ENCODE results near the gene ZNF292.

DNA sequence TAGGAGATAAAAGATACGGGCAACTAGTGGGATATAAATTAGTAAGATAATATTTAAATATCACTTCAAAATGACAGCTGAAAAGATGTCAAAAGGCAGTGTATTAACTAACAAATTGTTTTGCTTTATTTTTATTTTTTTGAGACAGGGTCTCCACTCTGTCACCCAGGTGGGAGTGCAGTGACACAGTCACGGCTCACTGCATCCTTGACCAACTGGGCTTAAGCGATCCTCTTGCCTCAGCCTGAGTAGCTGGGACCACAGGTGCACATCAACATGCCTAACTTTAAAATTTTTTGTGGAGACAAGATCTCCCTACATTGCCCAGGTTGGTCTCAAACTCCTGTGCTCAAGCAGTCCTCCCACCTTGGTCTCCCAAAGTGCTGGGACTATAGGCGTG is 5.9 kb downstream of the ZNF292 start:
- TF ChIP-seq, protein P1, sequence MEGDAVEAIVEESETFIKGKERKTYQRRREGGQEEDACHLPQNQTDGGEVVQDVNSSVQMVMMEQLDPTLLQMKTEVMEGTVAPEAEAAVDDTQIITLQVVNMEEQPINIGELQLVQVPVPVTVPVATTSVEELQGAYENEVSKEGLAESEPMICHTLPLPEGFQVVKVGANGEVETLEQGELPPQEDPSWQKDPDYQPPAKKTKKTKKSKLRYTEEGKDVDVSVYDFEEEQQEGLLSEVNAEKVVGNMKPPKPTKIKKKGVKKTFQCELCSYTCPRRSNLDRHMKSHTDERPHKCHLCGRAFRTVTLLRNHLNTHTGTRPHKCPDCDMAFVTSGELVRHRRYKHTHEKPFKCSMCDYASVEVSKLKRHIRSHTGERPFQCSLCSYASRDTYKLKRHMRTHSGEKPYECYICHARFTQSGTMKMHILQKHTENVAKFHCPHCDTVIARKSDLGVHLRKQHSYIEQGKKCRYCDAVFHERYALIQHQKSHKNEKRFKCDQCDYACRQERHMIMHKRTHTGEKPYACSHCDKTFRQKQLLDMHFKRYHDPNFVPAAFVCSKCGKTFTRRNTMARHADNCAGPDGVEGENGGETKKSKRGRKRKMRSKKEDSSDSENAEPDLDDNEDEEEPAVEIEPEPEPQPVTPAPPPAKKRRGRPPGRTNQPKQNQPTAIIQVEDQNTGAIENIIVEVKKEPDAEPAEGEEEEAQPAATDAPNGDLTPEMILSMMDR (conservative IDR thresholded peaks at IDR 0.05), result no peak
- no peak for TF ChIP-seq ZFX (IDR thresholded peaks at IDR 0.05)
